MM.1S (cell line): ENCODE measurements around the gene PAOX.

Source experiments
- DNase-seq: peaks from one replicate; pipeline ENCODE4 v3.0.0-alpha.2; 2015
- H2AFZ ChIP-seq: fragments of 300-600 bp; sonication (generic); 2 replicates; pipeline ENCODE4 v1.6.0; 2016; ENCODE audit warnings: antibody characterized with exemption, low read length
- H3F3A ChIP-seq: fragments of 300-600 bp; sonication (generic); 2 replicates; pipeline ENCODE4 v1.6.1; 2016; ENCODE audit warnings: mild to moderate bottlenecking, antibody characterized with exemption, low read length, moderate library complexity, mixed read lengths; ENCODE audit not compliant: insufficient read depth
- H3K27ac ChIP-seq: fragments of 300-600 bp; sonication (generic); 2 replicates; pipeline ENCODE4 v1.5.1; 2016; ENCODE audit warnings: mild to moderate bottlenecking, low read length
- H3K27me3 ChIP-seq: fragments of 300-600 bp; sonication (generic); replicated peaks from 2 replicates; pipeline ENCODE4 v1.6.0; 2016; ENCODE audit warnings: low read length; ENCODE audit not compliant: insufficient read depth
- H3K36me3 ChIP-seq: fragments of 300-600 bp; sonication (generic); replicated peaks from 2 replicates; pipeline ENCODE4 v1.6.1; 2016; ENCODE audit warnings: mild to moderate bottlenecking, low read length, mixed read lengths; ENCODE audit not compliant: insufficient read depth
- H3K4me1 ChIP-seq: fragments of 300-600 bp; sonication (generic); 2 replicates; pipeline ENCODE4 v1.6.1; 2016; ENCODE audit warnings: low read length, mixed read lengths
- H3K4me2 ChIP-seq: fragments of 300-600 bp; sonication (generic); 2 replicates; pipeline ENCODE4 v1.6.0; 2016; ENCODE audit warnings: low read depth, low read length
- H3K4me3 ChIP-seq: fragments of 300-600 bp; sonication (generic); 2 replicates; pipeline ENCODE4 v1.5.1; 2016; ENCODE audit warnings: low read length, mixed read lengths
- H3K79me2 ChIP-seq: fragments of 300-600 bp; sonication (generic); 2 replicates; pipeline ENCODE4 v1.6.1; 2016; ENCODE audit warnings: mixed run types, low read length, mixed read lengths
- H3K9ac ChIP-seq: fragments of 300-600 bp; sonication (generic); 2 replicates; pipeline ENCODE4 v1.6.1; 2016; ENCODE audit warnings: low read length, mixed read lengths
- H3K9me2 ChIP-seq: fragments of 300-600 bp; sonication (generic); replicated peaks from 2 replicates; pipeline ENCODE4 v1.6.1; 2016; ENCODE audit warnings: mild to moderate bottlenecking, low read length, mixed read lengths; ENCODE audit not compliant: insufficient read depth
- H3K9me3 ChIP-seq: fragments of 300-600 bp; sonication (generic); replicated peaks from 2 replicates; pipeline ENCODE4 v1.6.1; 2016; ENCODE audit warnings: mild to moderate bottlenecking, low read length, mixed read lengths; ENCODE audit not compliant: insufficient read depth
- H4K20me1 ChIP-seq: fragments of 300-600 bp; sonication (generic); 2 replicates; pipeline ENCODE4 v1.6.1; 2016; ENCODE audit warnings: mild to moderate bottlenecking, low read length, moderate library complexity, mixed read lengths; ENCODE audit not compliant: insufficient read depth
- EZH2 ChIP-seq: fragments of 300-600 bp; sonication (generic); optimal IDR thresholded peaks from 2 replicates; pipeline ENCODE3; 2017; ENCODE audit warnings: low read depth, mild to moderate bottlenecking, antibody characterized with exemption, low read length, mixed read lengths
- EZH2phosphoT487 ChIP-seq: fragments of 300-600 bp; sonication (generic); IDR thresholded peaks from 2 replicates; pipeline ENCODE4 v1.6.1; 2018; ENCODE audit warnings: antibody characterized with exemption, low read length
- TF ChIP-seq, protein P1 (sequence below): fragments of 300-600 bp; sonication (generic); IDR thresholded peaks from 2 replicates; pipeline ENCODE4 v1.5.1; 2016; ENCODE audit warnings: antibody characterized with exemption, low read length, mixed read lengths

The PAOX gene

GRCh38 chr10:133403359-133403758 lies 24.3 kb downstream of the PAOX start:
- no peaks in the 10 kb centered on the region for H3K27me3 ChIP-seq
- TF ChIP-seq EZH2: no peak
- no peak for TF ChIP-seq EZH2phosphoT487
- TF ChIP-seq, protein P1, sequence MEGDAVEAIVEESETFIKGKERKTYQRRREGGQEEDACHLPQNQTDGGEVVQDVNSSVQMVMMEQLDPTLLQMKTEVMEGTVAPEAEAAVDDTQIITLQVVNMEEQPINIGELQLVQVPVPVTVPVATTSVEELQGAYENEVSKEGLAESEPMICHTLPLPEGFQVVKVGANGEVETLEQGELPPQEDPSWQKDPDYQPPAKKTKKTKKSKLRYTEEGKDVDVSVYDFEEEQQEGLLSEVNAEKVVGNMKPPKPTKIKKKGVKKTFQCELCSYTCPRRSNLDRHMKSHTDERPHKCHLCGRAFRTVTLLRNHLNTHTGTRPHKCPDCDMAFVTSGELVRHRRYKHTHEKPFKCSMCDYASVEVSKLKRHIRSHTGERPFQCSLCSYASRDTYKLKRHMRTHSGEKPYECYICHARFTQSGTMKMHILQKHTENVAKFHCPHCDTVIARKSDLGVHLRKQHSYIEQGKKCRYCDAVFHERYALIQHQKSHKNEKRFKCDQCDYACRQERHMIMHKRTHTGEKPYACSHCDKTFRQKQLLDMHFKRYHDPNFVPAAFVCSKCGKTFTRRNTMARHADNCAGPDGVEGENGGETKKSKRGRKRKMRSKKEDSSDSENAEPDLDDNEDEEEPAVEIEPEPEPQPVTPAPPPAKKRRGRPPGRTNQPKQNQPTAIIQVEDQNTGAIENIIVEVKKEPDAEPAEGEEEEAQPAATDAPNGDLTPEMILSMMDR: no peak
- no peak overlapping the region for H3K4me3 ChIP-seq
- H3F3A ChIP-seq: peaks cover 19% of the 10 kb centered on the region
- H3K79me2 ChIP-seq: peaks cover 67% of the 10 kb centered on the region
- H3K4me2 ChIP-seq: no peak overlapping the region
- no peaks in the 10 kb centered on the region for H3K9me2 ChIP-seq
- H2AFZ ChIP-seq: no peak overlapping the region
- H3K36me3 ChIP-seq: peaks cover 12% of the 10 kb centered on the region; the same call in 1 of the 2 replicates
- no peak for DNase-seq
- no peak overlapping the region for H3K9ac ChIP-seq
- no peak overlapping the region for H3K27ac ChIP-seq
- no peaks in the 10 kb centered on the region for H4K20me1 ChIP-seq
- no peaks in the 10 kb centered on the region for H3K9me3 ChIP-seq
- H3K4me1 ChIP-seq: peaks cover 29% of the 10 kb centered on the region

GRCh38 chr10:133403784-133404183 lies 24.7 kb downstream of the PAOX start:
- TF ChIP-seq EZH2phosphoT487: no peak
- TF ChIP-seq EZH2: no peak
- TF ChIP-seq, protein P1: no peak
- DNase-seq: no peak
- H3K9me3 ChIP-seq: no peaks in the 10 kb centered on the region
- peaks cover 19% of the 10 kb centered on the region for H3F3A ChIP-seq
- H3K9me2 ChIP-seq: no peaks in the 10 kb centered on the region
- peaks cover 29% of the 10 kb centered on the region for H3K4me1 ChIP-seq
- no peak overlapping the region for H3K4me2 ChIP-seq
- no peak overlapping the region for H3K9ac ChIP-seq
- no peak overlapping the region for H3K27ac ChIP-seq
- H3K4me3 ChIP-seq: no peak overlapping the region
- no peaks in the 10 kb centered on the region for H4K20me1 ChIP-seq
- peaks cover 67% of the 10 kb centered on the region for H3K79me2 ChIP-seq
- H3K27me3 ChIP-seq: no peaks in the 10 kb centered on the region
- H3K36me3 ChIP-seq: peaks cover 12% of the 10 kb centered on the region; the same call in 1 of the 2 replicates
- no peak overlapping the region for H2AFZ ChIP-seq

- no peak for DNase-seq
- H3K27me3 ChIP-seq: no peaks in the 10 kb centered on the region
- TF ChIP-seq EZH2: no peak
- TF ChIP-seq, protein P1: no peak
- TF ChIP-seq EZH2phosphoT487: no peak
- H3K9me3 ChIP-seq: no peaks in the 10 kb centered on the region
- no peaks in the 10 kb centered on the region for H3K9me2 ChIP-seq
- H4K20me1 ChIP-seq: no peaks in the 10 kb centered on the region
- no peak overlapping the region for H3K27ac ChIP-seq
- H3K4me3 ChIP-seq: no peak overlapping the region
- peaks cover 74% of the 10 kb centered on the region for H3K79me2 ChIP-seq
- peaks cover 14% of the 10 kb centered on the region for H3F3A ChIP-seq
- H2AFZ ChIP-seq: no peak overlapping the region
- peaks cover 10% of the 10 kb centered on the region; the same call in 1 of the 2 replicates for H3K36me3 ChIP-seq
- no peak overlapping the region for H3K9ac ChIP-seq
- H3K4me1 ChIP-seq: peaks cover 21% of the 10 kb centered on the region
- no peak overlapping the region for H3K4me2 ChIP-seq
Measured at GRCh38 chr10:133405272-133405671, 26.2 kb downstream of the PAOX start.
